ENCODE measurements around the gene METTL27.
"Not testable (repeated sequence)": the region's sequence is repeated elsewhere in the genome, so short reads cannot be mapped to it uniquely, and the experiment has no call there.

METTL27 gene

GRCh38 chr7:73866446-73866767, 24.1 kb upstream of the METTL27 start:
- no peak for DNase-seq

GRCh38 chr7:73865738-73866445, 23.6 kb upstream of the METTL27 start:
- DNase-seq = no peak

- no peak for DNase-seq
These were observed 22.8 kb upstream of the METTL27 start for GRCh38 chr7:73864981-73865711.

- no peak for DNase-seq
These were observed 19.0 kb upstream of the METTL27 start for GRCh38 chr7:73861305-73861704.

- DNase-seq = no peak
These were observed 18.5 kb upstream of the METTL27 start, which contains the start of gene TMEM270 for GRCh38 chr7:73860859-73861258. TSS of gene TMEM270 (plus strand) at chr7:73861159. CDS start at chr7:73861195, 36 bp downstream.

GRCh38 chr7:73858807-73859206, 16.5 kb upstream of the METTL27 start:
- no peak for DNase-seq

- DNase-seq = no peak
These were observed 14.6 kb upstream of the METTL27 start for GRCh38 chr7:73856941-73857340.

- no peak for DNase-seq
These were observed 10.2 kb upstream of the METTL27 start for GRCh38 chr7:73852500-73852899.

- no peak for DNase-seq
These were observed 9.4 kb upstream of the METTL27 start for GRCh38 chr7:73851410-73852338.

GRCh38 chr7:73850781-73851207, 8.5 kb upstream of the METTL27 start:
- DNase-seq = no peak

- no peak for DNase-seq
These were observed 5.8 kb upstream of the METTL27 start for GRCh38 chr7:73847941-73848723.

- not testable (repeated sequence) for DNase-seq
These were observed 3.4 kb upstream of the METTL27 start for GRCh38 chr7:73845701-73846195.

- DNase-seq = no peak
These were observed 2.6 kb upstream of the METTL27 start for GRCh38 chr7:73844848-73845460.

GRCh38 chr7:73844131-73844547, 1.8 kb upstream of the METTL27 start:
- no peak for DNase-seq

- no peak for DNase-seq
These were observed 638 bp downstream of the METTL27 start for GRCh38 chr7:73841689-73842066.

GRCh38 chr7:73840715-73841379, 1.5 kb downstream of the METTL27 start:
- DNase-seq = no peak

- DNase-seq = no peak
These were observed 2.3 kb downstream of the METTL27 start for GRCh38 chr7:73839743-73840714.

GRCh38 chr7:73839290-73839689, 3.0 kb downstream of the METTL27 start:
- no peak for DNase-seq

- no peak for DNase-seq
These were observed 3.7 kb downstream of the METTL27 start for GRCh38 chr7:73838642-73839041.

- not testable (repeated sequence) for DNase-seq
These were observed 5.1 kb downstream of the METTL27 start for GRCh38 chr7:73837167-73837566.
